Naive B cell (primary cell): ENCODE data around the gene DCLRE1B. TPM values are rescaled to one million over a fixed set of nuclear protein-coding genes. Genes with fewer than 3 reads are reported as not detected.
A peak's percentile ranks its signal among the peaks of the same experiment; 100 is the strongest.

Experiments used
- ATAC-seq, 2 donors: fragments of 150-1000 bp; cut with Tn5 transposase; 2 replicates each; pipeline ENCODE4 v1.10.0; 2021; ENCODE audit warnings: low read depth in 2 of 2, mild to moderate bottlenecking in 2 of 2, moderate library complexity in 2 of 2
- DNase-seq: peaks from one replicate; pipeline ENCODE4 v3.0.0; 2022
- H3K27ac Mint-ChIP-seq, 6 donors: one replicate each; pipeline ENCODE4 v1.8.0; 2020 to 2022; ENCODE audit warnings: mild to moderate bottlenecking in 6 of 6, mixed read lengths in 6 of 6, moderate library complexity in 5 of 6, inconsistent platforms in 2 of 6
- H3K27me3 Mint-ChIP-seq, 3 donors: one replicate each; pipeline ENCODE4 v1.8.0; 2021 to 2022; ENCODE audit warnings: mixed read lengths in 3 of 3, mild to moderate bottlenecking in 1 of 3
- H3K36me3 Mint-ChIP-seq, 2 donors: one replicate each; pipeline ENCODE4 v1.8.0; 2020 to 2022; ENCODE audit warnings: mixed read lengths in 2 of 2, inconsistent platforms in 1 of 2, mild to moderate bottlenecking in 1 of 2
- H3K4me1 Mint-ChIP-seq, 3 donors: one replicate each; pipeline ENCODE4 v1.8.0; 2020 to 2022; ENCODE audit warnings: mixed read lengths in 3 of 3, inconsistent platforms in 1 of 3, mild to moderate bottlenecking in 1 of 3, moderate library complexity in 1 of 3
- H3K4me3 Mint-ChIP-seq, 8 donors: one replicate each; pipeline ENCODE4 v1.8.0; 2020 to 2022; ENCODE audit warnings: mild to moderate bottlenecking in 8 of 8, mixed read lengths in 8 of 8, moderate library complexity in 8 of 8, inconsistent platforms in 2 of 8
- H3K9me3 Mint-ChIP-seq, 7 donors: one replicate each; pipeline ENCODE4 v1.8.0; 2020 to 2022; ENCODE audit warnings: mixed read lengths in 7 of 7, mild to moderate bottlenecking in 5 of 7, inconsistent platforms in 2 of 7, moderate library complexity in 1 of 7
- polyA plus RNA-seq, 6 donors: library from polyadenylated mRNA; unstranded; fragments of 300-500 nt; fragmentation: Illumina TruSeq; gene quantifications; one replicate each; pipeline ENCODE4 v1.2.3, GENCODE V29; 2021; ENCODE audit warnings: low read depth in 6 of 6

The DCLRE1B gene
- polyA plus RNA-seq, 6 donors from 2014 or later = 2.7 to 7.5 (median 5.0) TPM

DNA sequence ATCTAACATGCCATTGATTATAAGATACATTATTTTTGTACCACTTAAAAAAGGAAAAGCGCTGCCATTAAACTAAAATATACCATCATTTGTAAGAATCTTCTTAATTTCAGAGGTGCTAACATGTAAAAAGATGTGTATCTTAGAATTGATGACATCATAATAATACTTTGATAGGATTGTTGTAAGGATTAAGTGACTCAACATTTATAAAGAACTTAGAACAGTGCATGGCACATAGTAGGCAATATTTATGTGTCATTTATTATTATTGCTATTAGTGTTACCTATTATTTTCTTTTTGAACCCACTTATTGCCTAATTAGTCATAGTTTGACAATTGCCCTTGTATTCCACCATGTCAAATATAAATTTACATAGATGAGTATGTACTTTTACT, 45.8 kb downstream of the DCLRE1B start:
- Mint-ChIP-seq H3K4me1 (peaks cover 19 to 33% (median 23%) of the 10 kb centered on the region in 3 donors), H3K27ac (no peak overlapping the region), H3K4me3 (peak overlapping the region in 1 of 8 donors; percentile 56), H3K36me3 (peaks cover 0 to 7% of the 10 kb centered on the region in 2 donors), H3K27me3 (no peaks in the 10 kb centered on the region), H3K9me3 (no peaks in the 10 kb centered on the region)
- DNase-seq = no peak
- no peak for ATAC-seq

DNA sequence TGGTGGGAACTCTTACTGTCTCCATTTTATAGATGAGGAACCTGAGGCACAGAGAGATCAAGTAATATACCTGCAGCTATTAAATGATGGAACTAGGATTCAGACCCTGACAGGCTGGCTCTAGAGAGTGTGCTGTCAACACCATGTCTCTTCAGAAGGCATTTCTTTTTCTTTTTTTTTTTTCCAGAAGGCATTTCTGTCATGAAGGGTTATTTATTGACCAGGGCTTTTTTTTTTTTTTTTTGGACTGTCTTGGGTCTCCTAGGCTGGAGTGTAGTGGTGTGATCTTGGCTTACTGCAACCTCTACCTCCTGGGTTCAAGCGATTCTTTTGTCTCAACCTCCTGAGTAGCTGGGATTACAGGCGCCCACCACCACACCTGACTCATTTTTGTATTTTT, 46.6 kb downstream of the DCLRE1B start:
- no peaks in the 10 kb centered on the region for H3K27me3 Mint-ChIP-seq
- peaks cover 0 to 11% of the 10 kb centered on the region in 2 donors for H3K36me3 Mint-ChIP-seq
- no peak overlapping the region for H3K4me3 Mint-ChIP-seq
- no peaks in the 10 kb centered on the region for H3K9me3 Mint-ChIP-seq
- H3K27ac Mint-ChIP-seq = peak overlapping the region in 1 of 6 donors; percentile 19
- H3K4me1 Mint-ChIP-seq = peaks cover 15 to 25% (median 15%) of the 10 kb centered on the region in 3 donors
- no peak for ATAC-seq
- no peak for DNase-seq

DNA sequence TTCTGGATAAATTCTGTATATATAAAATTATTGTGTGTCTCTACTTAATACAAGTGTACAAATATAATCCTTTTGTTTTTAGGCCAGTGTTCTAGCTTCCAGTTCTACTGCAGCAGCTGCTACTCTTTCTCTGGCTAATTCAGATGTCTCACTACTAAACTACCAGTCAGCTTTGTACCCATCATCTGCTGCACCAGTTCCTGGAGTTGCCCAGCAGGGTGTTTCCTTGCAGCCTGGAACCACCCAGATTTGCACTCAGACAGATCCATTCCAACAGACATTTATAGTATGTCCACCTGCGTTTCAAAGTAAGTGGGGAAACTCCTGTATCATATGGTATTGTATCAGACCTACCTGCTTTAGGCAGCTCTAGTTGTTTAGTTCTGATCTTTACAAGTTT, 52.9 kb downstream of the DCLRE1B start:
- DNase-seq (no peak), ATAC-seq (no peak)
- peaks cover 8 to 33% of the 10 kb centered on the region in 2 donors for H3K36me3 Mint-ChIP-seq
- no peak overlapping the region for H3K27ac Mint-ChIP-seq
- H3K4me1 Mint-ChIP-seq = no peaks in the 10 kb centered on the region
- H3K27me3 Mint-ChIP-seq = no peaks in the 10 kb centered on the region
- H3K9me3 Mint-ChIP-seq = no peaks in the 10 kb centered on the region
- H3K4me3 Mint-ChIP-seq = no peak overlapping the region

DNA sequence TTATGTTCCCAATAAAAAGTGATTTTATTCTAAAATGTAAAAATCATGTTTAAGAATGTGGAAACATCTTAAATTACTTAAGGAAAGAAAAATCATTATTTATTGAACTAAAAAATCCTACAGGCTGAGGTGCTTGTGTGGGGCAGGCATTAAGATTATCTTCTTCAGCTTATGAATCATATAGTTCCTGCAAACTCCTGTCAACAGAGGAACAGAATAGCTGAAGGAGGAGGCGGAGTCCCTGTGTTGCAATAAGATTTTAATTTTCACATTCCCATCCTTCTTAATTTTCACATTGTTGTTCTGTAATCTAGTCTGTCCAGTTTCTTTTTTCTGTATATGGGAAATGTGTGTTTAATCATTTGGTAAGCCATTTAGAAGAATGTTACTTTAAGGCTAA, 53.6 kb downstream of the DCLRE1B start:
- no peaks in the 10 kb centered on the region for H3K9me3 Mint-ChIP-seq
- no peak for DNase-seq
- no peak overlapping the region for H3K4me3 Mint-ChIP-seq
- H3K27me3 Mint-ChIP-seq = no peaks in the 10 kb centered on the region
- ATAC-seq = no peak
- H3K36me3 Mint-ChIP-seq = peaks cover 13 to 37% of the 10 kb centered on the region in 2 donors
- H3K27ac Mint-ChIP-seq = no peak overlapping the region
- H3K4me1 Mint-ChIP-seq = no peaks in the 10 kb centered on the region

DNA sequence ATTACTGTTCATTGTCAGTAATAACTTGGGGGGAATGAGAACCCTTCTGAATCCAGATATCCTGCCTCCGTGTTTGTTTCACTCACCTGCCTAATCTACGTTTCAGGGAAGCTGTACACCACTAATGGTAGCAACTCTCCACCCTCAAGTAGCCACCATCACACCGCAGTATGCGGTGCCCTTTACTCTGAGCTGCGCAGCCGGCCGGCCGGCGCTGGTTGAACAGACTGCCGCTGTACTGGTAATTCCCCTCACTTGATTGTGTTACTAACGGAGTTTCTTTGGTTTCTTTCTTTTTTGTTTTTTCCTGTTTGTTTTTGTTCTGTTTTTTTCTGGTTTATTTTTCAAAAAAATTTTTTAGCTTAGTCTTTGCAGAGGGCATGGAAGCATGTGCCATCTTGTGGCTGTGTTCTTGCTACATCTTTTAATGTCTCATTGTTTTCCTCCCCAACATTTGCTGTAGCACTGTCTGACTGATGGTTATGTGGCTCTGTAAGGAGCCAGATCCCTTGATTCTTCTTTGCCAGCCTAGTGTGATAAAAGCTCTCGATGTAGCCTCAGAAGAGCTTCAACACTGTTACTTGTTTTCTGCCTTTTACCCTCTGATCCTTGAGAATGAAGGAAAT, 58.3 kb downstream of the DCLRE1B start:
- DNase-seq (no peak), ATAC-seq (no peak)
- Mint-ChIP-seq H3K4me3 (no peak overlapping the region), H3K36me3 (peaks cover 37 to 54% of the 10 kb centered on the region in 2 donors), H3K27me3 (no peaks in the 10 kb centered on the region), H3K27ac (peak overlapping the region in 2 of 6 donors; percentile 5 to 20), H3K4me1 (no peaks in the 10 kb centered on the region), H3K9me3 (peaks cover 0 to 2% (median 0%) of the 10 kb centered on the region in 7 donors)

Other genes starting within 250 kb of the DCLRE1B start
- gene PHTF1, start 145.8 kb upstream of the DCLRE1B start, polyA plus RNA-seq = 10 to 100 TPM in 2 of 6 donors, 1 to 10 TPM in 4; 6.7 to 13.4 (median 9.6) TPM
- 10 to 100 TPM; 28.7 to 39.0 (median 36.4) TPM for gene RSBN1, start 92.8 kb upstream of the DCLRE1B start, polyA plus RNA-seq
- 10 to 100 TPM; 27.3 to 56.2 (median 41.0) TPM for gene PTPN22, start 33.6 kb upstream of the DCLRE1B start, polyA plus RNA-seq
- gene BCL2L15, start 17.7 kb upstream of the DCLRE1B start, polyA plus RNA-seq = under 1 TPM in 2 of 6 donors, not detected in 4; 0.05 TPM
- gene AP4B1, start 527 bp upstream of the DCLRE1B start, polyA plus RNA-seq = 10 to 100 TPM; 13.6 to 24.6 (median 15.8) TPM
- 1 to 10 TPM in 5 of 6 donors, under 1 TPM in 1; 0.08 to 8.6 (median 6.4) TPM for gene HIPK1, start 24.0 kb downstream of the DCLRE1B start, polyA plus RNA-seq
- not detected for gene OLFML3, start 74.1 kb downstream of the DCLRE1B start, polyA plus RNA-seq
- gene SYT6, start 248.5 kb downstream of the DCLRE1B start, polyA plus RNA-seq = not detected